H1 (cell line): ENCODE measurements around the gene CADM1. TPM values are rescaled to one million over a fixed set of nuclear protein-coding genes. Genes with fewer than 3 reads are reported as not detected.

ENCODE experiments used
- CTCF ChIA-PET: fragments of 300-600 bp; sonication (Branson Sonifier 250); formaldehyde crosslinking; loops from one replicate; lab custom pipeline; 2021; ENCODE audit not compliant: partially characterized antibody; lab: Charles Lee
- POLR2A ChIA-PET: fragments of 300-600 bp; sonication (Branson Sonifier 250); formaldehyde crosslinking; loops from one replicate; lab custom pipeline; 2021; ENCODE audit warnings: inconsistent platforms; ENCODE audit not compliant: partially characterized antibody; lab: Charles Lee
- DNase-seq, 2 experiments: peaks; one replicate each; pipeline versions ENCODE4 v3.0.0 to v3.0.0-alpha.2; 2010 to 2022; ENCODE audit warnings: low spot score in 2 of 2, low read depth in 1 of 2, mixed read lengths in 1 of 2
- FAIRE-seq: peaks from 2 replicates; lab custom pipeline; 2011; peaks lifted over from hg19 to GRCh38; lab: Jason Lieb, UNC
- H2AFZ ChIP-seq: 2 replicates; pipeline ENCODE4 v1.8.1; 2012; ENCODE audit warnings: low read length, inconsistent platforms
- H2AK5ac ChIP-seq: 2 replicates; pipeline ENCODE4 v1.6.1; 2013; ENCODE audit warnings: low read depth, low read length
- H2BK120ac ChIP-seq: replicated peaks from 2 replicates; pipeline ENCODE3; 2013; ENCODE audit warnings: low read depth, low read length, inconsistent platforms
- H2BK12ac ChIP-seq: 2 replicates; pipeline ENCODE4 v1.6.1; 2013; ENCODE audit warnings: low read depth, low read length
- H2BK15ac ChIP-seq: 2 replicates; pipeline ENCODE4 v1.6.1; 2013; ENCODE audit warnings: low read length
- H2BK20ac ChIP-seq: 2 replicates; pipeline ENCODE4 v1.6.1; 2013; ENCODE audit warnings: low read length
- H2BK5ac ChIP-seq: 2 replicates; pipeline ENCODE4 v1.6.1; 2013; ENCODE audit warnings: low read depth, low read length
- H3K14ac ChIP-seq: 2 replicates; pipeline ENCODE4 v1.6.1; 2013; ENCODE audit warnings: inconsistent platforms; ENCODE audit not compliant: insufficient read length
- H3K18ac ChIP-seq: 2 replicates; pipeline ENCODE4 v1.6.1; 2013; ENCODE audit warnings: low read length; ENCODE audit errors: extremely low read depth
- H3K23ac ChIP-seq: 2 replicates; pipeline ENCODE4 v1.6.1; 2013; ENCODE audit warnings: inconsistent platforms; ENCODE audit not compliant: insufficient read length
- H3K23me2 ChIP-seq: 2 replicates; pipeline ENCODE4 v1.6.1; 2013; ENCODE audit warnings: low read depth, low read length
- H3K27ac ChIP-seq: 2 replicates; pipeline ENCODE4 v1.6.1; 2011; ENCODE audit warnings: low read depth, low read length, inconsistent platforms
- H3K27me3 ChIP-seq, 4 experiments: replicated peaks in 1 of 4; 1 replicate in 1 of 4; 2 replicates in 3 of 4; pipeline versions ENCODE4 v1.6.1 to v1.8.1; 2011 to 2013; ENCODE audit warnings: low read length in 3 of 4, mild to moderate bottlenecking in 3 of 4, inconsistent platforms in 2 of 4, mixed read lengths in 2 of 4, moderate library complexity in 1 of 4; ENCODE audit not compliant: control insufficient read depth in 3 of 4, insufficient read depth in 3 of 4; ENCODE audit errors: extremely low read depth in 1 of 4
- H3K36me3 ChIP-seq, 4 experiments: 2 replicates each; pipeline versions ENCODE4 v1.6.1 to v1.8.1; 2011 to 2013; ENCODE audit warnings: mild to moderate bottlenecking in 4 of 4, low read length in 3 of 4, moderate library complexity in 2 of 4, control low read depth in 1 of 4, inconsistent platforms in 1 of 4; ENCODE audit not compliant: insufficient read depth in 4 of 4, control insufficient read depth in 2 of 4
- H3K4ac ChIP-seq: replicated peaks from 2 replicates; pipeline ENCODE3; 2013; ENCODE audit warnings: low read length, low read depth, mixed read lengths, inconsistent platforms; ENCODE audit not compliant: insufficient read length
- H3K4me1 ChIP-seq, 4 experiments: replicated peaks in 1 of 4; 1 replicate in 1 of 4; 2 replicates in 3 of 4; pipeline versions ENCODE4 v1.6.1 to v1.8.1; 2011 to 2013; ENCODE audit warnings: low read length in 3 of 4, inconsistent platforms in 2 of 4, mixed read lengths in 1 of 4; ENCODE audit not compliant: insufficient read depth in 4 of 4, control insufficient read depth in 3 of 4
- H3K4me2 ChIP-seq, 2 experiments: 2 replicates each; pipeline versions ENCODE4 v1.6.1 to v1.8.1; 2011 to 2013; ENCODE audit warnings: low read depth in 2 of 2, low read length in 2 of 2, control low read depth in 1 of 2, inconsistent platforms in 1 of 2, mild to moderate bottlenecking in 1 of 2; ENCODE audit not compliant: insufficient read depth in 1 of 2
- H3K4me3 ChIP-seq, 4 experiments: fragments of 200-600, 300-600 bp in 1 of 4; sonication (generic), shearing (Covaris generic), sonication (Bioruptor Twin) in 1 of 4; 2 replicates each; pipeline versions ENCODE4 v1.5.1 to v1.8.1; 2011 to 2016; ENCODE audit warnings: low read length in 4 of 4, low read depth in 3 of 4, control low read depth in 2 of 4, inconsistent platforms in 2 of 4, mild to moderate bottlenecking in 2 of 4, mixed read lengths in 1 of 4, moderate library complexity in 1 of 4; ENCODE audit not compliant: insufficient read depth in 2 of 4; ENCODE audit errors: extremely low read depth in 1 of 4
- H3K56ac ChIP-seq: replicated peaks from 2 replicates; pipeline ENCODE3; 2013; ENCODE audit warnings: low read depth, mild to moderate bottlenecking, mixed read lengths, low read length, inconsistent platforms; ENCODE audit not compliant: insufficient read length
- H3K79me1 ChIP-seq: 2 replicates; pipeline ENCODE4 v1.6.1; 2013; ENCODE audit warnings: low read depth, low read length, control low read depth
- H3K79me2 ChIP-seq, 2 experiments: 2 replicates each; pipeline versions ENCODE4 v1.6.1 to v1.8.1; 2012 to 2013; ENCODE audit warnings: low read length in 2 of 2, mild to moderate bottlenecking in 2 of 2, inconsistent platforms in 1 of 2; ENCODE audit not compliant: insufficient read depth in 2 of 2, control insufficient read depth in 1 of 2
- H3K9ac ChIP-seq, 4 experiments: replicated peaks in 1 of 4; 1 replicate in 1 of 4; 2 replicates in 3 of 4; pipeline versions ENCODE4 v1.6.1 to v1.8.1; 2011 to 2013; ENCODE audit warnings: low read depth in 3 of 4, low read length in 3 of 4, control low read depth in 2 of 4, mild to moderate bottlenecking in 2 of 4, moderate library complexity in 2 of 4, inconsistent platforms in 1 of 4; ENCODE audit errors: extremely low read depth in 1 of 4
- H3K9me3 ChIP-seq, 2 experiments: 2 replicates each; pipeline versions ENCODE4 v1.6.1 to v1.8.1; 2012 to 2013; ENCODE audit warnings: mild to moderate bottlenecking in 2 of 2, moderate library complexity in 2 of 2, control low read depth in 1 of 2, inconsistent platforms in 1 of 2, low read depth in 1 of 2, low read length in 1 of 2, mixed read lengths in 1 of 2; ENCODE audit not compliant: insufficient read depth in 2 of 2
- H4K20me1 ChIP-seq, 2 experiments: replicated peaks in 1 of 2; 2 replicates each; pipeline versions ENCODE3 to v1.8.1; 2011 to 2013; ENCODE audit warnings: inconsistent platforms in 2 of 2, low read length in 2 of 2, mild to moderate bottlenecking in 1 of 2; ENCODE audit not compliant: insufficient read depth in 2 of 2, control insufficient read depth in 1 of 2
- H4K5ac ChIP-seq: 2 replicates; pipeline ENCODE4 v1.6.1; 2013; ENCODE audit warnings: low read length, low read depth, mixed read lengths, inconsistent platforms; ENCODE audit not compliant: insufficient read length
- H4K8ac ChIP-seq: 2 replicates; pipeline ENCODE4 v1.8.0; 2013; ENCODE audit warnings: mild to moderate bottlenecking, moderate library complexity, low read length, inconsistent platforms; ENCODE audit not compliant: insufficient read depth; ENCODE audit errors: extremely low read depth
- H4K91ac ChIP-seq: replicated peaks from 2 replicates; pipeline ENCODE3; 2013; ENCODE audit warnings: low read length, mixed read lengths, inconsistent platforms; ENCODE audit not compliant: insufficient read length
- CEBPB ChIP-seq: IDR thresholded peaks from 2 replicates; pipeline ENCODE4 v1.6.1; 2012; ENCODE audit warnings: low read depth, low read length
- E2F6 ChIP-seq: IDR thresholded peaks from 2 replicates; pipeline ENCODE4 v1.6.1; 2012; ENCODE audit warnings: inconsistent platforms
- WGBS, 2 experiments: shearing (Covaris generic) in 1 of 2; methylation state at CpG; one replicate each; pipeline versions ENCODE4 v1.1.6 to v1.1.7; 2013 to 2015; ENCODE audit warnings: low lambda C conversion rate in 2 of 2, mixed read lengths in 2 of 2, inconsistent platforms in 1 of 2, low coverage in 1 of 2, missing lambda C conversion rate in 1 of 2; ENCODE audit not compliant: insufficient replicate concordance in 2 of 2, insufficient coverage in 1 of 2, insufficient read length in 1 of 2; ENCODE audit errors: extremely low coverage in 1 of 2, missing lambda C conversion rate in 1 of 2; 5-methylcytosine and 5-hydroxymethylcytosine counted together
- polyA plus RNA-seq, 7 experiments: library from polyadenylated mRNA; depleted of rRNA in 3 of 7; stranded (reverse) in 5 of 7; unstranded in 2 of 7; fragments of >200 nt in 5 of 7; fragments of 200-250 nt in 2 of 7; gene quantifications; 1 replicate in 5 of 7; 2 replicates in 1 of 7; 4 replicates in 1 of 7; pipeline versions ENCODE4 v1.2.1 to v1.2.3, GENCODE V29; 2011 to 2013; ENCODE audit warnings: missing spikeins in 2 of 7, mixed read lengths in 2 of 7
- total RNA-seq: library from RNA; stranded (reverse); fragmentation: NEBNext Ultra II Directional; extraction: Animal tissue kit (Norgen Biotek cat#: 25700); gene quantifications from 2 replicates; pipeline ENCODE4 v1.2.1, GENCODE V29; 2021

CADM1 gene
- total and polyA plus RNA-seq, 2 of the 8 experiments (the other 6 are each of a cell fraction or from before 2014, with no cell fraction given), result 8.3 to 25.3 TPM

- H3K18ac ChIP-seq, result no peak overlapping the region
- H3K23ac ChIP-seq, result no peak overlapping the region
- H3K79me2 ChIP-seq, result no peaks in the 10 kb centered on the region
- no peak overlapping the region for H3K56ac ChIP-seq
- no peak for DNase-seq
- H3K9me3 ChIP-seq, result no peaks in the 10 kb centered on the region
- H2BK5ac ChIP-seq, result no peak overlapping the region
- H3K4me3 ChIP-seq, result no peak overlapping the region
- 93% methylated on average over 3 of the region's 3 CpGs; no CpG with 5 or more reads in 1 of the 2 experiments for WGBS, 2 experiments
- no peaks in the 10 kb centered on the region for H3K36me3 ChIP-seq
- no peaks in the 10 kb centered on the region for H3K23me2 ChIP-seq
- POLR2A ChIA-PET, result no interaction called here
- H3K4me1 ChIP-seq, result no peaks in the 10 kb centered on the region
- no peaks in the 10 kb centered on the region for H3K79me1 ChIP-seq
- H2BK20ac ChIP-seq, result no peak overlapping the region
- H3K27me3 ChIP-seq, result no peaks in the 10 kb centered on the region
- no peak overlapping the region for H4K8ac ChIP-seq
- no peak overlapping the region for H2BK15ac ChIP-seq
- no peak overlapping the region for H3K27ac ChIP-seq
- no peaks in the 10 kb centered on the region for H4K20me1 ChIP-seq
- no peak overlapping the region for H4K5ac ChIP-seq
- no peak overlapping the region for H2BK12ac ChIP-seq
- H2AK5ac ChIP-seq, result no peak overlapping the region
- no peak overlapping the region for H3K14ac ChIP-seq
- H3K4ac ChIP-seq, result no peak overlapping the region
- no peak for FAIRE-seq
- no peak overlapping the region for H3K9ac ChIP-seq
- no peak overlapping the region for H2AFZ ChIP-seq
- H2BK120ac ChIP-seq, result no peak overlapping the region
- CTCF ChIA-PET, result no interaction called here
- no peak overlapping the region for H4K91ac ChIP-seq
- H3K4me2 ChIP-seq, result no peak overlapping the region
- TF ChIP-seq E2F6 (no peak), CEBPB (peak; percentile 65; the same call in 1 of the 2 replicates)
These were observed 165.7 kb downstream of the CADM1 start for GRCh38 chr11:115338476-115338875.
